GM19438 (cell line): ENCODE measurements around the gene MT1B.
"Not testable (repeated sequence)": the region's sequence is repeated elsewhere in the genome, so short reads cannot be mapped to it uniquely, and the experiment has no call there.

Experiments
- ATAC-seq: cut with Tn5 transposase; IDR thresholded peaks from one replicate; pipeline ENCODE4 v1.9.1; 2021; ENCODE audit warnings: low read depth; ENCODE audit not compliant: unreplicated experiment

MT1B gene

DNA sequence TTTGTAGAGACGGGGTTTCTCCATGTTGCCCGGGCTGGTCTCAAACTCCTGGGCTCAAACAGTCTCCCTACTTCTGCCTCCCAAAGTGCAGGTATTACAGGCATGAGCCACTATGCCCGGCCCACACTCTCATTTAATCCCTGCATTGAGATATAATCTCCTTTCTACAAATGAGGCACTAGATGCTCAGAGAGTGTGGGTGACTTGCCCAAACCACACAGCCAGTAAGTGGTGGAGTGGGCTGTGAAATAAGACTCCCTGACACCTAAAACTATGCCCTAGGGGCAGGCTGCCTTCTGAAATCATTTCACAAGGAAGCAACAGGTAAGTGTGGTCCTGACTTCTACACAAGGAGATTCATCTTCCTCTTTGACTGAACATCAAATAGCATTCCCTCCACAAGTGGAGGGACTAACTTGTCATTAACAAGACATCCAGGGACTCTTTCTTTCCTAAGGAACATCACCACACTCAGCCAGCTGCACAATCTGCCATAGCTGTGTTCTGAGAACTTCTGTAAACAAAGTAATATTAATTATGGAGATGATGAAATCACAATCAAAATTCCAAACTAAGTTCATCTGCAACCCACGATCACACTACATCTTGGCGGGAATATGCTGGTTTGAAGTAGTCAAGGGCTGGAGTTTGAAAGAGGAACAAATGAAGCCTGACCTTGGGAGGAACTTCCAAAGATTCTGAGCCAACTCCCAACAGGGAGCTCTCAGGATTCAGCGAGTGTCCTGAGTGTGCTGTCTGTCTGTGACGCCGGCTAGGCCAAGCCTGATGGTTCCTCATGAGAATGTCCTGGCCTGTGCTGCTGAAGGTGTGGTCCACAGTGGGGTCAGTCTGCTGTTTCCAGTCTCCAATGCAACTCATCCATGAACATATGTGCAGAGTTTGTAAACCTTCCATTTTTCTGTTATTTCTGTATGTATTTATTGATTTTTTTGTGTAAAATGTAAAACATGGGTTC is 13.9 kb downstream of the MT1B start:
- ATAC-seq: not testable (repeated sequence)

GRCh38 chr16:56667581-56668571 is 16.2 kb downstream of the MT1B start, which contains the start of gene MT1G:
TSS of gene MT1G (minus strand) at chr16:56668065. CDS start at chr16:56667993, 72 bp downstream.
- no peak for ATAC-seq

DNA sequence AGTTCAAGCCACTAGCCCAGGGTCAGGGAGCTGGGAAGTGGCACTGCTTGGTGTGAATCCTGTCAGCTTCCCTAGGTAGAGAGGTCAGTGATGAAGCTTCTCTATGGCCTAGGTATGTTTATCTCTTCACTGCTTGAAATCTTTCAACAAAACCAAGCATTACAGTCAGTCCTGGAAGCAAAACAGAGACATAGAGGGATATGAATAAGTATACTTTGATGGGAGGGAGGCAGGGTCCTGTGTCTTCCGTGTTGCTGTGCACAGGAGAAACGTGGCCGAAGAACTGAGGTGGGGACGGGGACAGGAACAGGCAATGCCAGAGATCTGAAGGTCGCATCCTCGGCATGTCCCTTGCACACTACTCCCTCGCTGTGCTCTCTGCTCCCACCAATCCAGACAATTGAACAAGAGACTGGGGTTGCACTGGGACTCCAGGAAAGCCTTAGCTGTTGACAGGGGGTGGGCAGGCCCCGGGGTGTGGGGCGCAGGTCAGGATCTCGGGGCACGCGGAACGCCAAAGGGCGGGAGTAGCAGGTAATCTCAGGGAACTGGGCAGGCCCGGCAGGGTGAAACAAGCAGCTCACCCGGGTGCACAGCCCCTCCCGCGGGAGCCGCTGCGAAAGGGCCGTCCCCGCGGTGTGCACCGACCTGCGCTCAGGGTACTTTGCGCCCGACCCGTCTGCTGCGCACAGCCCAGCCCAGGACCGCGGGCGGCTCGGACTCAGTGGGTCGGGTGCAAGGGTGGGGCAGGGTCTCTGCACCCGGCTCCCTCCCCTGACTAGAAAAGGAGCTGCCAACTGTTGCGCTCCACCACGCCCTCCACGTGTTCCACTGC is 17.5 kb downstream of the MT1B start, which contains the start of gene MT1H:
Gene MT1H, plus strand, starts transcription at position 810 of the 835 bp plus-strand sequence. CDS start 71 bp downstream, outside the sequence.
- no peak for ATAC-seq

DNA sequence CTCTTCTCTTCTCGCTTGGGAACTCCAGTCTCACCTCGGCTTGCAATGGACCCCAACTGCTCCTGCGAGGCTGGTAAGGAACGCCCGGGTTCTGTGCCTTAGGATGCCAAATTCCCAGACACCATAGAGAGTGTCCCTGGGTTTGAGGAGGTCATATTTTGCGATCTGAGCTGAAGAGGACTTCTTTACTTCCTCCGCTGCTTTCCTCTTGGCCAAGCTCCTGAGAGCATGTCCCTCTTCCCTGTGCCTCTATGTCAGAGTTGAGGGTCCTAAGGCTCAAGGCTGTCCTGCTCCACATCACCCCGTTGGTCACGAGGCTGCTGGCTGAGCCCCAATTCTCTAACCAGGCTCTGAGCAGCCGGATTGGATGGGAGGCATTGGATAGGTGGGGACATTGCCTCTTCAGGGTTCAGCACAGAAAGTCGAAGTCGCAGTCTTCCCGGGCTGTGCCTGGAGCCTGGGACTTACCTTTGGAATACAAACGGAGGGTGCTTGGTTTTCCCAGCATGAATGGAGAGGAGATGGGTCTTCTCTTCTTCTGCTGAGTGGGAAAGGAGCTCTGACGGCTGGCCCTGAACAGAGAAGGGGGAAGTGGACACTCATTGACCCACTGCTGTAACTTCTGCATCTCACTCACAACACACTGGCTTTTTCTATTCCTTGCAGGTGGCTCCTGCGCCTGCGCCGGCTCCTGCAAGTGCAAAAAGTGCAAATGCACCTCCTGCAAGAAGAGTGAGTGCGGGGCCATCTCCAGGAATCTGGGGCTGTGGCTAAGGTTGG is 18.3 kb downstream of the MT1B start:
- no peak for ATAC-seq

- ATAC-seq: no peak
Observed at GRCh38 chr16:56670620-56670934, 18.9 kb downstream of the MT1B start.

DNA sequence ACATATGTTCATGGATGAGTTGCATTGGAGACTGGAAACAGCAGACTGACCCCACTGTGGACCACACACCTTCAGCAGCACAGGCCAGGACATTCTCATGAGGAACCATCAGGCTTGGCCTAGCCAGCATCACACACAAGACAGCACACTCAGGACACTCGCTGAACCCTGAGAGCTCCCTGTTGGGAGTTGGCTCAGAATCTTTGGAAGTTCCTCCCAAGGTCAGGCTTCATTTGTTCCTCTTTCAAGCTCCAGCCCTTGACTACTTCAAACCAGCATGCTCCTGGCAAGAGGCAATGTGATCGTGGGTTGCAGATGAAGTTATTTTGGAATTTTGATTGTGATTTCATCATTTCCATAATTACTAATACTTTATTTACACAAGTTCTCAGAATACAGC is 20.0 kb downstream of the MT1B start:
- ATAC-seq: not testable (repeated sequence)

- not testable (repeated sequence) for ATAC-seq
Observed at GRCh38 chr16:56672171-56672570, 20.5 kb downstream of the MT1B start.

DNA sequence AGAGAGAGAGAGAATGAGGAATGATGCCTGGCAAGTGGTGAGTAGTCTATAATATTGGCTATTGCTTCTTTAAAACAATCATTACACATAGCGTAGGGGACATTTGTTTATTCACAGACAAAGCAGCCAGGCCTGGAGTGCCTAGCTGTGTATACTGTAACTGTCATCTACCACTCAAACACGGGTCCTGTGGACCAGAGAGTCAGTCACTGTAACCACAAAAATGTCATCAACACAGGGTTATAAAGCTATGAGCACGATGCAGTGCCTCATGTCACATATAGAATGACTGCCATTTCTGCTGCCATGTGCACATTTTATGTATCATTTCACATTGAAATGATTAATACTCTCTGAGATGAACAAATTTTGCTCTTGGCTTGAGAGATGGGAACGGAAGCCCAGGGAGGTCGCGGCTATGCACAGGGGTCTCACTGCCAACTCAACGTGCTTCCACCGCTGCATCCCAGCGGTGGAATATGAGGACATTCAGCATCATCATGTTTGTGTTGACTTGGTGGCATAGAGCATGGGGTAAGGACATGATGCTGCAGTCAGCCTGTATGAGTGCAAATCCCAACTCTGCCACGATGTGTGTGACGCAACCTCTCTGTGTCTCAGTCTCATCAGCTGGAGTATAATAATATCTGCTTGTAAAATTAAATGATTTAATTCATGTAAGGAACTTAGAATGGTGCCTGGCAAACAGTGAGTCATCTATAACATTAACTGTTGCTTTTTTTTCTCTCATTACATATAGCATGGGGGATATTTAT is 21.3 kb downstream of the MT1B start:
- no peak for ATAC-seq

GRCh38 chr16:56673921-56674320 is 22.2 kb downstream of the MT1B start:
- ATAC-seq: no peak

DNA sequence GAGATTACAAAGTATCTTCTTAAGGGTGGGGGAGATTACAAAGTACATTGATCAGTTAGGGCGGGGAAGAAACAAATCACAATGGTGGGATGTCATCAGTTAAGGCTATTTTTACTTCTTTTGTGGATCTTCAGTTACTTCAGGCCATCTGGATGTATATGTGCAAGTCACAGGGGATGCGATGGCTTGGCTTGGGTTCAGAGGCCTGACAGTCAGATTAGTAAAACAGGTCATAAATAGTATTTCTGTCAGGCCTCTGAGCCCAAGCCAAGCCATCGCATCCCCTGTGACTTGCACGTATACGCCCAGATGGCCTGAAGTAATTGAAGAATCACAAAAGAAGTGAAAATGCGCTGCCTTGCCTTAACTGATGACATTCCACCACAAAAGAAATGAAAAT is 22.9 kb downstream of the MT1B start:
- ATAC-seq: not testable (repeated sequence)

GRCh38 chr16:56675685-56676210 is 24.1 kb downstream of the MT1B start:
- no peak for ATAC-seq

DNA sequence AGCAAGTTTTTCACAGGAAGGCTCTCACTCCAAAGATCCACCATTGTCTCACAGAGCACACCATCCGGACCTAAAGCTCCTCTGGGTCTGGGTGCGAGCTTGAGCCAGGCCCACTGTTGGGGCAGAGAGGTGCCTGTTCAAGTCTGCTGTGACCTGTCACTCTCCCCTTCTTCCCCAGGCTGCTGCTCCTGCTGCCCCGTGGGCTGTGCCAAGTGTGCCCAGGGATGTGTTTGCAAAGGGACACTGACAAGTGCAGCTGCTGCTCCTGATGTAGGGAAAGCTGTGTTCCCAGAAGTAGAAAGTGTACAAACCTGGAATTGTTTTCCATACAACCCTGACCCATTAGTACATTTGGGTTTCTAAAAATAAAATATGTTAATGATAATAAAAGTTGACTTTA is 25.8 kb downstream of the MT1B start:
- no peak for ATAC-seq

GRCh38 chr16:56679078-56679730 is 27.5 kb downstream of the MT1B start:
- ATAC-seq: no peak

GRCh38 chr16:56679818-56680217 is 28.1 kb downstream of the MT1B start:
- ATAC-seq: no peak

- peak; percentile 91 for ATAC-seq
Observed at GRCh38 chr16:56681939-56682702, 30.4 kb downstream of the MT1B start, which contains the start of gene MT1X. TSS of gene MT1X (plus strand) at chr16:56682470. CDS start at chr16:56682541, 71 bp downstream.

GRCh38 chr16:56682703-56683397 is 31.2 kb downstream of the MT1B start:
- peak; percentile 27 for ATAC-seq
